GM19372 (cell line): ENCODE results near the gene MICU2.

Source experiments
- ATAC-seq: cut with Tn5 transposase; IDR thresholded peaks from one replicate; pipeline ENCODE4 v1.9.1; 2021; ENCODE audit warnings: mild to moderate bottlenecking, low read depth, moderate library complexity; ENCODE audit not compliant: unreplicated experiment

The MICU2 gene

GRCh38 chr13:21504379-21504778 lies 99.6 kb downstream of the MICU2 start:
- ATAC-seq, result no peak

GRCh38 chr13:21501686-21502085 lies 102.3 kb downstream of the MICU2 start:
- no peak for ATAC-seq

- no peak for ATAC-seq
These were observed 117.6 kb downstream of the MICU2 start for GRCh38 chr13:21486322-21486721.

- no peak for ATAC-seq
These were observed 120.2 kb downstream of the MICU2 start for GRCh38 chr13:21483748-21484147.

- no peak for ATAC-seq
These were observed 122.6 kb downstream of the MICU2 start for GRCh38 chr13:21481359-21481758.

GRCh38 chr13:21478881-21479808 lies 124.8 kb downstream of the MICU2 start:
- ATAC-seq, result no peak

- peak; percentile 90 for ATAC-seq
These were observed 127.0 kb downstream of the MICU2 start for GRCh38 chr13:21476893-21477472.

GRCh38 chr13:21475115-21475514 lies 128.9 kb downstream of the MICU2 start:
- no peak for ATAC-seq

- ATAC-seq, result no peak
These were observed 133.2 kb downstream of the MICU2 start for GRCh38 chr13:21470785-21471184.

- no peak for ATAC-seq
These were observed 137.4 kb downstream of the MICU2 start for GRCh38 chr13:21466527-21466926.

GRCh38 chr13:21465710-21466160 lies 138.2 kb downstream of the MICU2 start:
- ATAC-seq, result no peak

- ATAC-seq, result no peak
These were observed 140.5 kb downstream of the MICU2 start for GRCh38 chr13:21463424-21463823.

GRCh38 chr13:21461131-21461530 lies 142.8 kb downstream of the MICU2 start:
- ATAC-seq, result no peak

- peak; percentile 73 for ATAC-seq
These were observed 144.9 kb downstream of the MICU2 start, which contains the start of gene ZDHHC20 for GRCh38 chr13:21458813-21459701. ZDHHC20 (minus strand) TSS chr13:21459303; CDS start chr13:21459171, 132 bp downstream.

- ATAC-seq, result peak; percentile 28
These were observed 145.5 kb downstream of the MICU2 start for GRCh38 chr13:21458451-21458812.

GRCh38 chr13:21453387-21454081 lies 150.4 kb downstream of the MICU2 start:
- ATAC-seq, result no peak

- ATAC-seq, result no peak
These were observed 153.0 kb downstream of the MICU2 start for GRCh38 chr13:21450936-21451335.

GRCh38 chr13:21446656-21447055 lies 157.3 kb downstream of the MICU2 start:
- ATAC-seq, result no peak

- ATAC-seq, result no peak
These were observed 158.2 kb downstream of the MICU2 start for GRCh38 chr13:21445759-21446158.

GRCh38 chr13:21443171-21443570 lies 160.8 kb downstream of the MICU2 start:
- no peak for ATAC-seq
